Sigmoid colon (tissue), 4 donors: ENCODE data around the gene PHC2.

ENCODE experiments used
- CTCF ChIP-seq, 4 experiments: fragments of 450-650 bp in 3 of 4; fragments of 200-600 bp in 1 of 4; IDR thresholded peaks; one replicate each; pipeline ENCODE4 v1.5.1; 2016 to 2019; ENCODE audit warnings: antibody characterized with exemption in 4 of 4, mild to moderate bottlenecking in 3 of 4, moderate library complexity in 2 of 4
- EP300 ChIP-seq, 4 donors: sonication (generic); formaldehyde crosslinking; IDR thresholded peaks; one replicate each; pipeline ENCODE4 v1.6.1; 2017; ENCODE audit warnings: antibody characterized with exemption in 4 of 4
- POLR2A ChIP-seq, 2 donors: fragments of 450-650 bp; IDR thresholded peaks; one replicate each; pipeline ENCODE4 v1.6.1; 2016; ENCODE audit warnings: antibody characterized with exemption in 2 of 2, mild to moderate bottlenecking in 2 of 2, moderate library complexity in 2 of 2
- POLR2AphosphoS5 ChIP-seq, 4 donors: sonication (generic); formaldehyde crosslinking; IDR thresholded peaks; one replicate each; pipeline ENCODE4 v1.6.1; 2017; ENCODE audit warnings: antibody characterized with exemption in 4 of 4

GRCh38 chr1:33434363-33434750, 3.5 kb upstream of the PHC2 start:
- no peak for TF ChIP-seq POLR2AphosphoS5 (IDR thresholded peaks at IDR 0.05)
- TF ChIP-seq CTCF (IDR thresholded peaks at IDR 0.05) = no peak
- no peak for TF ChIP-seq POLR2A (IDR thresholded peaks at IDR 0.05)
- TF ChIP-seq EP300 (IDR thresholded peaks at IDR 0.05) = no peak
